Vagina (tissue), 2 donors: Measurements from ENCODE around the gene SLC9A7.

Experiments
- POLR2A ChIP-seq, 2 donors: fragments of 450-650 bp; IDR thresholded peaks; one replicate each; pipeline ENCODE4 v1.6.1; 2017; ENCODE audit warnings: antibody characterized with exemption in 2 of 2, mild to moderate bottlenecking in 2 of 2, moderate library complexity in 2 of 2
- POLR2AphosphoS5 ChIP-seq, 2 donors: sonication (generic); formaldehyde crosslinking; IDR thresholded peaks; one replicate each; pipeline ENCODE4 v1.9.0; 2017; ENCODE audit warnings: antibody characterized with exemption in 2 of 2, mild to moderate bottlenecking in 2 of 2, low read depth in 1 of 2; ENCODE audit not compliant: insufficient read depth in 1 of 2
- TF ChIP-seq, protein P1 (sequence below), 3 experiments: fragments of 450-650 bp in 2 of 3; fragments of 200-600 bp in 1 of 3; sonication (generic) in 1 of 3; IDR thresholded peaks; one replicate each; pipeline ENCODE4 v1.5.1; 2017 to 2019; ENCODE audit warnings: antibody characterized with exemption in 3 of 3, mild to moderate bottlenecking in 2 of 3, moderate library complexity in 2 of 3

DNA sequence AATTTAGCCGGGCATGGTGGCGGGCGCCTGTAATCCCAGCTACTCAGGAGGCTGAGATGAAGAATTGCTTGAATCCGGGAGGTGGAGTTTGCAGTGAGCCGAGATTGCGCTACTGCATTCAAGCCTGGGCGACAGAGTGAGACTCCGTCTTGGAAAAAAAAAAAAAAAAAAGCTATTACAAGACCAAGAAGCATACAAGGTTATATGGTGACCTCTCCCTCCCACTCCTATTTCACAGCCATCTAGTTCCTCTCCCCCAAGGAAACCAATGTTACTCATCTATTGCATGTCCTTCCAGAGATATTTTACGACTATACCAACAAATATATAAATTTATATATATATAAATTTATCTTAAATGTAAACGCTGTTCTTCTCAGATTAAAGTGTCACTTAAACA is 3.2 kb downstream of the SLC9A7 start:
- TF ChIP-seq, protein P1, sequence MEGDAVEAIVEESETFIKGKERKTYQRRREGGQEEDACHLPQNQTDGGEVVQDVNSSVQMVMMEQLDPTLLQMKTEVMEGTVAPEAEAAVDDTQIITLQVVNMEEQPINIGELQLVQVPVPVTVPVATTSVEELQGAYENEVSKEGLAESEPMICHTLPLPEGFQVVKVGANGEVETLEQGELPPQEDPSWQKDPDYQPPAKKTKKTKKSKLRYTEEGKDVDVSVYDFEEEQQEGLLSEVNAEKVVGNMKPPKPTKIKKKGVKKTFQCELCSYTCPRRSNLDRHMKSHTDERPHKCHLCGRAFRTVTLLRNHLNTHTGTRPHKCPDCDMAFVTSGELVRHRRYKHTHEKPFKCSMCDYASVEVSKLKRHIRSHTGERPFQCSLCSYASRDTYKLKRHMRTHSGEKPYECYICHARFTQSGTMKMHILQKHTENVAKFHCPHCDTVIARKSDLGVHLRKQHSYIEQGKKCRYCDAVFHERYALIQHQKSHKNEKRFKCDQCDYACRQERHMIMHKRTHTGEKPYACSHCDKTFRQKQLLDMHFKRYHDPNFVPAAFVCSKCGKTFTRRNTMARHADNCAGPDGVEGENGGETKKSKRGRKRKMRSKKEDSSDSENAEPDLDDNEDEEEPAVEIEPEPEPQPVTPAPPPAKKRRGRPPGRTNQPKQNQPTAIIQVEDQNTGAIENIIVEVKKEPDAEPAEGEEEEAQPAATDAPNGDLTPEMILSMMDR (IDR thresholded peaks at IDR 0.05) = no peak
- TF ChIP-seq POLR2A (IDR thresholded peaks at IDR 0.05) (no peak), POLR2AphosphoS5 (IDR thresholded peaks at IDR 0.05; ENCODE audit: insufficient read depth in 1 of 2, low read depth in 1 of 2) (no peak)
